IMR-90 (cell line): ENCODE data around the gene ZNG1B. TPM values are rescaled to one million over a fixed set of nuclear protein-coding genes. Genes with fewer than 3 reads are reported as not detected.
"Not testable (repeated sequence)": the region's sequence is repeated elsewhere in the genome, so short reads cannot be mapped to it uniquely, and the experiment has no call there.

Experiments used
- ATAC-seq: fragments of 200-7000 bp; cut with Tn5 transposase; 2 replicates; pipeline ENCODE4 v1.9.1; 2020; ENCODE audit warnings: low read depth, mild to moderate bottlenecking, moderate library complexity
- BruUV-seq: library from RNA; stranded (reverse); fragments of 400-500 nt; replicated peaks from 2 replicates; lab custom pipeline; 2021; lab: Mats Ljungman, UMichigan
- CTCF ChIA-PET: fragments of 300-600 bp; formaldehyde crosslinking; extraction: SDS; loops from one replicate; lab custom pipeline; 2021; ENCODE audit warnings: antibody characterized with exemption; lab: Yijun Ruan, JAX
- POLR2A ChIA-PET: fragments of 300-600 bp; sonication (Branson Sonifier 250); formaldehyde crosslinking; loops from one replicate; lab custom pipeline; 2022; ENCODE audit warnings: antibody characterized with exemption; ENCODE audit not compliant: unreplicated experiment; lab: Charles Lee
- DNase-seq: peaks from one replicate; pipeline ENCODE4 v3.0.0; 2013
- H2AFZ ChIP-seq: replicated peaks from 2 replicates; pipeline ENCODE3; 2013; ENCODE audit warnings: low read length, mild to moderate bottlenecking; ENCODE audit not compliant: poor library complexity
- H2AK5ac ChIP-seq: 2 replicates; pipeline ENCODE4 v1.6.1; 2013; ENCODE audit warnings: low read depth, low read length, inconsistent platforms
- H2AK9ac ChIP-seq: replicated peaks from 2 replicates; pipeline ENCODE3; 2013; ENCODE audit warnings: mild to moderate bottlenecking, low read depth, low read length, moderate library complexity; ENCODE audit not compliant: poor library complexity
- H2BK120ac ChIP-seq: 2 replicates; pipeline ENCODE4 v1.6.1; 2013; ENCODE audit warnings: low read depth, low read length, inconsistent platforms
- H2BK15ac ChIP-seq: 3 replicates; pipeline ENCODE4 v1.6.1; 2013; ENCODE audit warnings: low read depth, low read length, inconsistent platforms
- H2BK20ac ChIP-seq: 2 replicates; pipeline ENCODE4 v1.6.1; 2013; ENCODE audit warnings: low read depth, mild to moderate bottlenecking, inconsistent platforms, low read length, moderate library complexity
- H2BK5ac ChIP-seq: 2 replicates; pipeline ENCODE4 v1.6.1; 2013; ENCODE audit warnings: mild to moderate bottlenecking, low read depth, low read length, inconsistent platforms; ENCODE audit not compliant: poor library complexity, severe bottlenecking
- H3K14ac ChIP-seq: replicated peaks from 2 replicates; pipeline ENCODE4 v1.6.1; 2013; ENCODE audit warnings: low read depth, low read length, inconsistent platforms
- H3K18ac ChIP-seq: 2 replicates; pipeline ENCODE4 v1.6.1; 2013; ENCODE audit warnings: low read depth, low read length, control low read depth
- H3K23ac ChIP-seq: 2 replicates; pipeline ENCODE4 v1.6.1; 2013; ENCODE audit warnings: low read depth, low read length, inconsistent platforms
- H3K27ac ChIP-seq: 2 replicates; pipeline ENCODE4 v1.5.1; 2013; ENCODE audit warnings: mild to moderate bottlenecking, control low read depth, low read length; ENCODE audit not compliant: insufficient read depth
- H3K27me3 ChIP-seq: 2 replicates; pipeline ENCODE4 v1.6.1; 2013; ENCODE audit warnings: low read length; ENCODE audit not compliant: control insufficient read depth, insufficient read depth
- H3K36me3 ChIP-seq: 2 replicates; pipeline ENCODE4 v1.6.1; 2013; ENCODE audit warnings: low read length, mixed read lengths; ENCODE audit not compliant: control insufficient read depth, insufficient read depth
- H3K4ac ChIP-seq: 2 replicates; pipeline ENCODE4 v1.6.1; 2013; ENCODE audit warnings: low read depth, low read length, inconsistent platforms
- H3K4me1 ChIP-seq: 2 replicates; pipeline ENCODE4 v1.6.1; 2013; ENCODE audit warnings: low read length, mixed read lengths; ENCODE audit not compliant: control insufficient read depth, insufficient read depth
- H3K4me2 ChIP-seq: 2 replicates; pipeline ENCODE4 v1.6.1; 2013; ENCODE audit warnings: low read depth, mild to moderate bottlenecking, control low read depth, low read length, moderate library complexity
- H3K4me3 ChIP-seq: 2 replicates; pipeline ENCODE4 v1.5.1; 2013; ENCODE audit warnings: low read depth, mild to moderate bottlenecking, control low read depth, low read length, moderate library complexity; ENCODE audit not compliant: insufficient read depth
- H3K56ac ChIP-seq: 2 replicates; pipeline ENCODE4 v1.6.1; 2013; ENCODE audit warnings: low read length, inconsistent platforms; ENCODE audit not compliant: insufficient read depth; ENCODE audit errors: extremely low read depth
- H3K79me1 ChIP-seq, 2 experiments: 2 replicates each; pipeline ENCODE4 v1.6.1; 2013; ENCODE audit warnings: low read length in 2 of 2, inconsistent platforms in 1 of 2, low read depth in 1 of 2
- H3K9ac ChIP-seq: 2 replicates; pipeline ENCODE4 v1.6.1; 2013; ENCODE audit warnings: low read depth, low read length, control low read depth
- H3K9me1 ChIP-seq: 2 replicates; pipeline ENCODE4 v1.6.1; 2013; ENCODE audit warnings: low read length, inconsistent platforms; ENCODE audit not compliant: insufficient read depth
- H3K9me3 ChIP-seq: 2 replicates; pipeline ENCODE4 v1.6.1; 2013; ENCODE audit warnings: low read length; ENCODE audit not compliant: control insufficient read depth, insufficient read depth
- H4K20me1 ChIP-seq: 2 replicates; pipeline ENCODE4 v1.6.1; 2013; ENCODE audit warnings: low read length, inconsistent platforms; ENCODE audit not compliant: insufficient read depth
- H4K5ac ChIP-seq: 2 replicates; pipeline ENCODE4 v1.6.1; 2013; ENCODE audit warnings: mild to moderate bottlenecking, low read depth, low read length, control low read depth
- H4K8ac ChIP-seq, 2 experiments: 2 replicates each; pipeline ENCODE4 v1.6.1; 2013; ENCODE audit warnings: low read depth in 2 of 2, low read length in 2 of 2, control low read depth in 1 of 2, inconsistent platforms in 1 of 2
- H4K91ac ChIP-seq: 2 replicates; pipeline ENCODE4 v1.6.1; 2013; ENCODE audit warnings: low read depth, low read length, inconsistent platforms; ENCODE audit not compliant: insufficient read depth
- WGBS, 2 experiments: methylation state at CpG; one replicate each; pipeline versions ENCODE4 v1.1.5 to v1.1.7; 2013; ENCODE audit warnings: missing lambda C conversion rate in 2 of 2; ENCODE audit not compliant: insufficient read length in 1 of 2; ENCODE audit errors: extremely low coverage in 2 of 2; 5-methylcytosine and 5-hydroxymethylcytosine counted together
- dilution Hi-C: fragments of 300-500 bp; cut with HindIII; formaldehyde crosslinking; loops from one replicate; pipeline ENCODE4 v1.14.3; 2018; ENCODE audit warnings: low sequenced_read_pairs; ENCODE audit not compliant: unreplicated experiment
- in situ Hi-C: fragments of 300-500 bp; cut with MboI; formaldehyde crosslinking; loops from 3 replicates; pipeline ENCODE4 v1.14.3; 2019; ENCODE audit warnings: low sequenced_read_pairs, inconsistent platforms, mixed read lengths
- intact Hi-C: fragments of 100-400 bp; cut with micrococcal nuclease; formaldehyde crosslinking; loops from 2 replicates; pipeline ENCODE4 v1.10.0; 2022
- polyA plus RNA-seq, 3 experiments: library from polyadenylated mRNA; depleted of rRNA; stranded (reverse); fragments of >200 nt; gene quantifications; 2 replicates each; pipeline ENCODE4 v1.2.3, GENCODE V29; 2012; ENCODE audit warnings: low replicate concordance in 1 of 3
- total RNA-seq: library from RNA; depleted of rRNA; stranded (reverse); fragments of >200 nt; gene quantifications from 2 replicates; pipeline ENCODE4 v1.2.3, GENCODE V29; 2012

Gene ZNG1B
- total and polyA plus RNA-seq, 2 of the 4 experiments (the other 2 are of a cell fraction), result 7.0 to 11.2 TPM

DNA sequence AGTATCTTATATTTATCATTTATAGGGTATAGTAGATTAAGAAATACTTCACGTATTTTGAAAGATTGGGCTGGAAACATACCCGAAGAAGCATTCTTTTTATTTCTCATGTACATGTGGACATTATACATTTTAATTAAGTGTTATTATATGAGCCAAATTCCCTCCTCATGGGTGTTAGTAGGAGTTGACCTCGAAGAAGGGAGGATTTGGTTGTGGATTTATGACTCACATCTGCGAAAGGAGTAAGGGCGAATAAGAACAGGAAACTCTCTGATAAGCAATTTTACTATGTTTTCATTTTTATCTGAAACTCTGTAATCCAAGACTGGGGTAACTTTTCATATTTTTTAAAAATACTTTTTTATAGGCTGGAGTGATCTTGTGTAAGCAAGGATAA lies 84.0 kb downstream of the ZNG1B start:
- H3K79me1 ChIP-seq, H3K27ac ChIP-seq, H4K8ac ChIP-seq, H3K14ac ChIP-seq, DNase-seq, H4K5ac ChIP-seq, H4K20me1 ChIP-seq, H3K23ac ChIP-seq, H3K4ac ChIP-seq, H2AK9ac ChIP-seq, H2AK5ac ChIP-seq, H2BK15ac ChIP-seq, BruUV-seq, H3K9me1 ChIP-seq, H3K4me3 ChIP-seq, dilution Hi-C loops, H2BK5ac ChIP-seq, H4K91ac ChIP-seq, H2BK120ac ChIP-seq, H3K4me2 ChIP-seq, H2BK20ac ChIP-seq, H3K9me3 ChIP-seq, H3K36me3 ChIP-seq, H3K18ac ChIP-seq, H3K27me3 ChIP-seq, in situ Hi-C loops, H2AFZ ChIP-seq, intact Hi-C loops, CTCF ChIA-PET, H3K9ac ChIP-seq, H3K4me1 ChIP-seq, POLR2A ChIA-PET, H3K56ac ChIP-seq: not testable (repeated sequence)
- peak; percentile 56; the same call in 1 of the 2 replicates for ATAC-seq
- no CpG with 5 or more reads among the region's 5 CpGs for whole genome bisulfite sequencing, 2 experiments

- H2AFZ ChIP-seq, dilution Hi-C loops, H4K20me1 ChIP-seq, H3K18ac ChIP-seq, BruUV-seq, H4K5ac ChIP-seq, H2BK15ac ChIP-seq, H2BK120ac ChIP-seq, H4K91ac ChIP-seq, H3K27me3 ChIP-seq, H4K8ac ChIP-seq, H3K23ac ChIP-seq, H3K36me3 ChIP-seq, H3K27ac ChIP-seq, in situ Hi-C loops, H2BK20ac ChIP-seq, H3K9me3 ChIP-seq, H2AK9ac ChIP-seq, H2AK5ac ChIP-seq, H3K56ac ChIP-seq, POLR2A ChIA-PET, H3K14ac ChIP-seq, H3K4me1 ChIP-seq, H3K9me1 ChIP-seq, H3K4me3 ChIP-seq, H2BK5ac ChIP-seq, intact Hi-C loops, H3K9ac ChIP-seq, ATAC-seq, CTCF ChIA-PET, H3K79me1 ChIP-seq, DNase-seq, H3K4ac ChIP-seq, H3K4me2 ChIP-seq: not testable (repeated sequence)
- no CpG with 5 or more reads among the region's 1 CpG for WGBS, 2 experiments
These were observed 87.5 kb downstream of the ZNG1B start for GRCh38 chr2:113524986-113525385.
